PFSK-1 (cell line): ENCODE results near the gene CYYR1.

Experiments used
- POLR2AphosphoS5 ChIP-seq: IDR thresholded peaks from 2 replicates; pipeline ENCODE4 v1.6.1; 2012; ENCODE audit warnings: low read depth, mild to moderate bottlenecking, control low read depth, low read length, moderate library complexity
- SIN3A ChIP-seq: IDR thresholded peaks from 2 replicates; pipeline ENCODE4 v1.6.1; 2012; ENCODE audit warnings: mild to moderate bottlenecking, low read length, moderate library complexity, borderline replicate concordance; ENCODE audit not compliant: insufficient read depth
- TAF1 ChIP-seq: IDR thresholded peaks from 2 replicates; pipeline ENCODE4 v1.6.1; 2012; ENCODE audit warnings: low read length, control low read depth, borderline replicate concordance; ENCODE audit not compliant: insufficient read depth

DNA sequence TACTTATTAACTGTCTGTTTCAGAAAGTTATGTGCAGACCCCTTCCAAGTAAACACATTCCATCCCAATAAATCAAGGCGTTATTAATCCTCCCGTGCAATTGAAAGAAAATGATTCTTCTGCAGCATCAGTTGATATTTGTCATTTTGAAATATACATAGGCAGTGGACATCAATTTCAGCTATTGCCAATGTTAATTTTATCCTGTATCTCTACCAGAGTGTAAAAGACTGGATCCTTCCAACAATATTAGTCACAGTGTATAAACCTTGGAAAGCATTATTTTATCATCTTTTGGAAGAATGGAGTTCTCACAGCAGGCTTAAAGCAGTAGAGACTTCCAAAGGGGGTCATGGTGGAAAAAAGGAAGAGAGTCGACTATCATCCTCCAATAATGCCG, 150.4 kb downstream of the CYYR1 start:
- TF ChIP-seq POLR2AphosphoS5 (no peak), SIN3A (no peak), TAF1 (no peak)
